ENCODE measurements around the gene MDGA2. TPM values are rescaled to one million over a fixed set of nuclear protein-coding genes. Genes with fewer than 3 reads are reported as not detected.
"Not testable (repeated sequence)": the region's sequence is repeated elsewhere in the genome, so short reads cannot be mapped to it uniquely, and the experiment has no call there.

MDGA2 gene
- total RNA-seq, 2 experiments from 2014 or later: not detected

GRCh38 chr14:46964378-46964777 lies 711.0 kb downstream of the MDGA2 start:
- intact Hi-C loops (cut with DNase I, micrococcal nuclease): no loop called here
- no peaks in the 10 kb centered on the region for H3K4me1 Mint-ChIP-seq
- no peaks in the 10 kb centered on the region for H3K27me3 Mint-ChIP-seq
- POLR2A ChIA-PET: no interaction called here
- no peak overlapping the region for H3K27ac Mint-ChIP-seq
- no peak overlapping the region for H3K4me3 Mint-ChIP-seq
- no peaks in the 10 kb centered on the region for H3K36me3 Mint-ChIP-seq (ENCODE audit: low read depth)
- ATAC-seq: no peak
- H3K9me3 Mint-ChIP-seq (ENCODE audit: low read depth): peaks cover 11% of the 10 kb centered on the region
- CTCF ChIA-PET: interaction anchor here (0.7 kb wide), 1 partner anchor 145 kb away, joined by 3 read pairs; no protein-coding TSS in a partner anchor
- DNase-seq: no peak

GRCh38 chr14:46951103-46951502 lies 724.3 kb downstream of the MDGA2 start:
- DNase-seq: no peak

GRCh38 chr14:46940611-46941010 lies 734.8 kb downstream of the MDGA2 start:
- no peaks in the 10 kb centered on the region for H3K36me3 Mint-ChIP-seq (ENCODE audit: low read depth)
- no peak overlapping the region for H3K4me3 Mint-ChIP-seq
- H3K27me3 Mint-ChIP-seq: no peaks in the 10 kb centered on the region
- intact Hi-C loops (cut with DNase I, micrococcal nuclease): no loop called here
- ChIA-PET CTCF (no interaction called here), POLR2A (no interaction called here)
- no peak overlapping the region for H3K27ac Mint-ChIP-seq
- peaks cover 14% of the 10 kb centered on the region for H3K9me3 Mint-ChIP-seq (ENCODE audit: low read depth)
- no peaks in the 10 kb centered on the region for H3K4me1 Mint-ChIP-seq
- ATAC-seq: no peak
- DNase-seq: no peak

More at GRCh38 chr14:46951103-46951502, 724.3 kb downstream of the MDGA2 start:
- Mint-ChIP-seq H3K4me3 (no peak overlapping the region), H3K9me3 (ENCODE audit: low read depth) (peaks cover 10% of the 10 kb centered on the region), H3K4me1 (no peaks in the 10 kb centered on the region), H3K27ac (no peak overlapping the region), H3K36me3 (ENCODE audit: low read depth) (no peaks in the 10 kb centered on the region), H3K27me3 (no peaks in the 10 kb centered on the region)
- intact Hi-C loops (cut with DNase I, micrococcal nuclease): no loop called here
- POLR2A ChIA-PET: no interaction called here
- CTCF ChIA-PET: interaction anchor here (0.6 kb wide), 1 partner anchor 47 kb away, joined by 4 read pairs; no protein-coding TSS in a partner anchor
- no peak for ATAC-seq

- H3K4me3 Mint-ChIP-seq: no peak overlapping the region
- ATAC-seq (no peak), DNase-seq (no peak)
- no peaks in the 10 kb centered on the region for H3K27me3 Mint-ChIP-seq
- no peaks in the 10 kb centered on the region for H3K4me1 Mint-ChIP-seq
- H3K9me3 Mint-ChIP-seq (ENCODE audit: low read depth): peaks cover 7% of the 10 kb centered on the region
- H3K36me3 Mint-ChIP-seq (ENCODE audit: low read depth): no peaks in the 10 kb centered on the region
- intact Hi-C loops (cut with DNase I, micrococcal nuclease): no loop called here
- CTCF ChIA-PET: no interaction called here
- POLR2A ChIA-PET: no interaction called here
- no peak overlapping the region for H3K27ac Mint-ChIP-seq
Measured at GRCh38 chr14:46920542-46920941, 754.9 kb downstream of the MDGA2 start.

GRCh38 chr14:46915539-46915938 lies 759.9 kb downstream of the MDGA2 start:
- H3K27me3 Mint-ChIP-seq; DNase-seq; POLR2A ChIA-PET; H3K27ac Mint-ChIP-seq; H3K4me3 Mint-ChIP-seq; H3K4me1 Mint-ChIP-seq; H3K9me3 Mint-ChIP-seq (ENCODE audit: low read depth); H3K36me3 Mint-ChIP-seq (ENCODE audit: low read depth); ATAC-seq; intact Hi-C loops (cut with DNase I, micrococcal nuclease); CTCF ChIA-PET: not testable (repeated sequence)

- DNase-seq (no peak), ATAC-seq (no peak)
- Mint-ChIP-seq H3K4me1 (no peaks in the 10 kb centered on the region), H3K4me3 (no peak overlapping the region), H3K27ac (no peak overlapping the region), H3K27me3 (no peaks in the 10 kb centered on the region), H3K9me3 (ENCODE audit: low read depth) (no peaks in the 10 kb centered on the region), H3K36me3 (ENCODE audit: low read depth) (no peaks in the 10 kb centered on the region)
- intact Hi-C loops (cut with DNase I, micrococcal nuclease): no loop called here
- CTCF ChIA-PET: no interaction called here
- POLR2A ChIA-PET: no interaction called here
Measured at GRCh38 chr14:46902837-46903236, 772.6 kb downstream of the MDGA2 start.

GRCh38 chr14:46894476-46894875 lies 780.9 kb downstream of the MDGA2 start:
- no peaks in the 10 kb centered on the region for H3K27me3 Mint-ChIP-seq
- ATAC-seq (no peak), DNase-seq (no peak)
- no peaks in the 10 kb centered on the region for H3K4me1 Mint-ChIP-seq
- intact Hi-C loops (cut with DNase I, micrococcal nuclease): no loop called here
- CTCF ChIA-PET: no interaction called here
- no peak overlapping the region for H3K4me3 Mint-ChIP-seq
- no peak overlapping the region for H3K27ac Mint-ChIP-seq
- no peaks in the 10 kb centered on the region for H3K9me3 Mint-ChIP-seq (ENCODE audit: low read depth)
- POLR2A ChIA-PET: no interaction called here
- H3K36me3 Mint-ChIP-seq (ENCODE audit: low read depth): no peaks in the 10 kb centered on the region

GRCh38 chr14:46887144-46887543 lies 788.3 kb downstream of the MDGA2 start:
- Mint-ChIP-seq H3K27ac (no peak overlapping the region), H3K4me1 (no peaks in the 10 kb centered on the region), H3K36me3 (ENCODE audit: low read depth) (no peaks in the 10 kb centered on the region), H3K27me3 (no peaks in the 10 kb centered on the region), H3K9me3 (ENCODE audit: low read depth) (peaks cover 2% of the 10 kb centered on the region), H3K4me3 (no peak overlapping the region)
- intact Hi-C loops (cut with DNase I, micrococcal nuclease): no loop called here
- POLR2A ChIA-PET: no interaction called here
- DNase-seq: no peak
- CTCF ChIA-PET: no interaction called here
- no peak for ATAC-seq

- Mint-ChIP-seq H3K9me3 (ENCODE audit: low read depth) (peaks cover 2% of the 10 kb centered on the region), H3K4me1 (no peaks in the 10 kb centered on the region), H3K36me3 (ENCODE audit: low read depth) (no peaks in the 10 kb centered on the region), H3K27ac (no peak overlapping the region), H3K27me3 (no peaks in the 10 kb centered on the region), H3K4me3 (no peak overlapping the region)
- DNase-seq (no peak), ATAC-seq (no peak)
- intact Hi-C loops (cut with DNase I, micrococcal nuclease): no loop called here
- CTCF ChIA-PET: no interaction called here
- POLR2A ChIA-PET: no interaction called here
Measured at GRCh38 chr14:46885566-46885965, 789.8 kb downstream of the MDGA2 start.

- Mint-ChIP-seq H3K27ac (no peak overlapping the region), H3K4me3 (no peak overlapping the region), H3K9me3 (ENCODE audit: low read depth) (peaks cover 7% of the 10 kb centered on the region), H3K4me1 (no peaks in the 10 kb centered on the region), H3K36me3 (ENCODE audit: low read depth) (no peaks in the 10 kb centered on the region), H3K27me3 (no peaks in the 10 kb centered on the region)
- intact Hi-C loops (cut with DNase I, micrococcal nuclease): no loop called here
- ChIA-PET POLR2A (no interaction called here), CTCF (no interaction called here)
- DNase-seq (no peak), ATAC-seq (no peak)
Measured at GRCh38 chr14:46861753-46862152, 813.7 kb downstream of the MDGA2 start.

- H3K4me1 Mint-ChIP-seq: no peaks in the 10 kb centered on the region
- ChIA-PET POLR2A (no interaction called here), CTCF (no interaction called here)
- ATAC-seq (no peak), DNase-seq (no peak)
- H3K36me3 Mint-ChIP-seq (ENCODE audit: low read depth): no peaks in the 10 kb centered on the region
- no peaks in the 10 kb centered on the region for H3K9me3 Mint-ChIP-seq (ENCODE audit: low read depth)
- intact Hi-C loops (cut with DNase I, micrococcal nuclease): no loop called here
- H3K27me3 Mint-ChIP-seq: no peaks in the 10 kb centered on the region
- H3K27ac Mint-ChIP-seq: no peak overlapping the region
- no peak overlapping the region for H3K4me3 Mint-ChIP-seq
Measured at GRCh38 chr14:46840944-46841720, 834.3 kb downstream of the MDGA2 start.

GRCh38 chr14:46820291-46820690 lies 855.1 kb downstream of the MDGA2 start:
- H3K4me3 Mint-ChIP-seq: no peak overlapping the region
- DNase-seq (no peak), ATAC-seq (no peak)
- no peak overlapping the region for H3K27ac Mint-ChIP-seq
- POLR2A ChIA-PET: no interaction called here
- H3K27me3 Mint-ChIP-seq: no peaks in the 10 kb centered on the region
- H3K4me1 Mint-ChIP-seq: no peaks in the 10 kb centered on the region
- intact Hi-C loops (cut with DNase I, micrococcal nuclease): no loop called here
- CTCF ChIA-PET: no interaction called here
- peaks cover 7% of the 10 kb centered on the region for H3K9me3 Mint-ChIP-seq (ENCODE audit: low read depth)
- no peaks in the 10 kb centered on the region for H3K36me3 Mint-ChIP-seq (ENCODE audit: low read depth)

GRCh38 chr14:46819117-46819516 lies 856.3 kb downstream of the MDGA2 start:
- H3K27ac Mint-ChIP-seq: no peak overlapping the region
- intact Hi-C loops (cut with DNase I, micrococcal nuclease): no loop called here
- no peaks in the 10 kb centered on the region for H3K4me1 Mint-ChIP-seq
- peaks cover 9% of the 10 kb centered on the region for H3K9me3 Mint-ChIP-seq (ENCODE audit: low read depth)
- no peak overlapping the region for H3K4me3 Mint-ChIP-seq
- DNase-seq (no peak), ATAC-seq (no peak)
- H3K36me3 Mint-ChIP-seq (ENCODE audit: low read depth): no peaks in the 10 kb centered on the region
- H3K27me3 Mint-ChIP-seq: no peaks in the 10 kb centered on the region
- ChIA-PET CTCF (no interaction called here), POLR2A (no interaction called here)
